GM12878 (cell line): Measurements from ENCODE around the gene BOLA2B. TPM values are rescaled to one million over a fixed set of nuclear protein-coding genes. Genes with fewer than 3 reads are reported as not detected.

Experiments
- BHLHE40 ChIP-seq, 2 experiments: fragments of 450-650 bp in 1 of 2; IDR thresholded peaks; 2 replicates each; pipeline ENCODE4 v1.6.1; 2011 to 2017; ENCODE audit warnings: low read depth in 2 of 2, borderline replicate concordance in 1 of 2, improper control_type of control experiment in 1 of 2, low read length in 1 of 2, mild to moderate bottlenecking in 1 of 2
- CHD1 ChIP-seq: IDR thresholded peaks from 2 replicates; pipeline ENCODE4 v1.6.1; 2012; ENCODE audit warnings: low read depth, low read length, improper control_type of control experiment
- CREB1 ChIP-seq: IDR thresholded peaks from 2 replicates; pipeline ENCODE4 v1.6.1; 2012; ENCODE audit warnings: low read depth, mild to moderate bottlenecking, inconsistent platforms
- CTCF ChIP-seq, 3 experiments: IDR thresholded peaks in 2 of 3; conservative IDR thresholded peaks in 1 of 3; 2 replicates each; pipeline ENCODE4 v1.5.1; 2011; ENCODE audit warnings: low read depth in 3 of 3, low read length in 3 of 3, mild to moderate bottlenecking in 3 of 3, control low read depth in 2 of 3, moderate library complexity in 2 of 3, inconsistent platforms in 1 of 3, mixed read lengths in 1 of 3; ENCODE audit not compliant: control insufficient read depth in 2 of 3, insufficient read depth in 1 of 3; ENCODE audit errors: extremely low read depth in 1 of 3
- E2F8 ChIP-seq: fragments of 450-650 bp; IDR thresholded peaks from 2 replicates; pipeline ENCODE4 v1.6.1; 2018; ENCODE audit warnings: mild to moderate bottlenecking, low read depth, moderate library complexity; ENCODE audit not compliant: partially characterized antibody
- FOS ChIP-seq: IDR thresholded peaks from 3 replicates; pipeline ENCODE4 v1.6.1; 2011; ENCODE audit warnings: borderline replicate concordance; ENCODE audit not compliant: insufficient read length; ENCODE audit errors: extremely low read depth
- HCFC1 ChIP-seq: fragments of 150-350 bp; IDR thresholded peaks from 2 replicates; pipeline ENCODE4 v1.6.1; 2014; ENCODE audit warnings: low read length
- HDGF ChIP-seq: fragments of 450-650 bp; IDR thresholded peaks from 2 replicates; pipeline ENCODE4 v1.6.1; 2016; ENCODE audit warnings: antibody characterized with exemption
- NFYB ChIP-seq: IDR thresholded peaks from 2 replicates; pipeline ENCODE4 v1.6.1; 2011; ENCODE audit warnings: low read depth, mild to moderate bottlenecking, low read length, improper control_type of control experiment, moderate library complexity; ENCODE audit not compliant: insufficient read depth
- PRDM15 ChIP-seq: fragments of 450-650 bp; formaldehyde crosslinking; IDR thresholded peaks from 2 replicates; pipeline ENCODE4 v1.4.0; 2020; ENCODE audit warnings: mild to moderate bottlenecking, moderate library complexity
- RUNX3 ChIP-seq: IDR thresholded peaks from 2 replicates; pipeline ENCODE4 v1.6.1; 2012; ENCODE audit warnings: low read length, inconsistent platforms
- SIX5 ChIP-seq: IDR thresholded peaks from 2 replicates; pipeline ENCODE4 v1.6.1; 2011; ENCODE audit warnings: mild to moderate bottlenecking, low read depth, low read length, moderate library complexity; ENCODE audit not compliant: severe bottlenecking
- SMAD1 ChIP-seq: fragments of 450-650 bp; IDR thresholded peaks from 2 replicates; pipeline ENCODE4 v1.6.1; 2018; ENCODE audit warnings: mild to moderate bottlenecking, low read depth; ENCODE audit not compliant: partially characterized antibody
- SREBF1 ChIP-seq: IDR thresholded peaks from 2 replicates; pipeline ENCODE4 v1.6.1; 2012; ENCODE audit warnings: mild to moderate bottlenecking, low read length
- TARDBP ChIP-seq: IDR thresholded peaks from 2 replicates; pipeline ENCODE4 v1.6.1; 2016; ENCODE audit warnings: borderline replicate concordance
- YBX1 ChIP-seq: fragments of 450-650 bp; IDR thresholded peaks from 2 replicates; pipeline ENCODE4 v1.6.1; 2016; ENCODE audit warnings: antibody characterized with exemption
- ZBED1 ChIP-seq: IDR thresholded peaks from 2 replicates; pipeline ENCODE4 v1.6.1; 2016; ENCODE audit warnings: borderline replicate concordance
- ZNF622 ChIP-seq: fragments of 450-650 bp; IDR thresholded peaks from 2 replicates; pipeline ENCODE4 v1.6.1; 2017; ENCODE audit warnings: mild to moderate bottlenecking, inconsistent platforms
- polyA plus RNA-seq, 11 experiments: library from polyadenylated mRNA; depleted of rRNA in 4 of 11; unstranded in 6 of 11; stranded (reverse) in 5 of 11; fragments of >200 nt; fragmentation: Nextera tagmentation in 4 of 11; fragmentation: Illumina TruSeq in 1 of 11; extraction: Ambion mirVana in 4 of 11; extraction: Trizol in 1 of 11; gene quantifications; 1 replicate in 1 of 11; 2 replicates in 10 of 11; pipeline versions ENCODE4 v1.2.1 to v1.2.3, GENCODE V29; 2011 to 2016; ENCODE audit warnings: inconsistent platforms in 2 of 11, missing spikeins in 2 of 11, low read depth in 1 of 11
- total RNA-seq, 4 experiments: library from RNA; depleted of rRNA in 3 of 4; stranded (reverse); fragments of >200 nt in 3 of 4; fragmentation: Illumina TruSeq in 1 of 4; extraction: Trizol in 1 of 4; gene quantifications; 2 replicates each; pipeline versions ENCODE4 v1.2.1 to v1.2.3, GENCODE V29; 2013 to 2021

Gene BOLA2B
- total and polyA plus RNA-seq, 10 of the 15 experiments (the other 5 are each of a cell fraction or from before 2014, with no cell fraction given), result 39.9 to 292 (median 130) TPM

- TF ChIP-seq PRDM15 (CRISPR knock-in tag), result no peak
- TF ChIP-seq ZBED1, result no peak
- TF ChIP-seq CHD1, result no peak
- TF ChIP-seq YBX1, result no peak
- TF ChIP-seq HDGF, result peak; percentile 66
- TF ChIP-seq SIX5, result no peak
- TF ChIP-seq CTCF (IDR thresholded peaks at IDR 0.05 in 2 of 3, conservative IDR thresholded peaks at IDR 0.05 in 1 of 3; ENCODE audit: control insufficient read depth in 2 of 3, extremely low read depth in 1 of 3, insufficient read depth in 1 of 3, low read depth in 3 of 3, low read length in 3 of 3), result no peak
- TF ChIP-seq CREB1, result no peak
- TF ChIP-seq SMAD1, result peak; percentile 17
- no peak for TF ChIP-seq SREBF1
- no peak for TF ChIP-seq NFYB
- no peak for TF ChIP-seq HCFC1
- TF ChIP-seq E2F8, result no peak
- TF ChIP-seq RUNX3, result no peak
- TF ChIP-seq ZNF622, result no peak
- no peak for TF ChIP-seq FOS
- TF ChIP-seq TARDBP, result no peak
- peak in 1 of 2 experiments; percentile 35; a peak in 1 of 4 replicates for TF ChIP-seq BHLHE40 (IDR thresholded peaks at IDR 0.05; ENCODE audit: borderline replicate concordance in 1 of 2, low read depth in 2 of 2, low read length in 1 of 2)
Measured at GRCh38 chr16:30184096-30184890, 9.2 kb downstream of the BOLA2B start (continued).
